ENCODE results near the gene MGAT4A.

The MGAT4A gene

DNA sequence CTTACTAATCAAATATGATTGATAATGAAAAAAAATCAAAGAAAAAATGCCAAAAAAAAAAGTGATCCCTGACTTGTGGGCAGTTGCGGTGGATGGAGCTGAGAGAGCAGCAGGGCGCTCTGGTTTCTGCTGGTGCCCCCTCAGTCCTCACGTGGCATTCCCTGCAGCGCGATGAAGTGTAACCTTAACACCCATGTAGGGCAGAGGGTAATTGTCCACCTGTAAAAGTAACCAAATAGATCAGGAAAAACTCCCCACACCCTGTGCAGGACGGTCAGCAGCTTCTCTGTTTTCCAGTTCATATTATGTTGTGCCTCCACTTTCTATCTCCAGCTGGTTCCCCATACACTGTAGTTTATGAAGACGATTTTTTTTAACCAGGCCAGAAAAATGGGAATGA is 147.7 kb downstream of the MGAT4A start:
- Histone ChIP-seq H3K9ac (ENCODE audit: insufficient read length) (no peak overlapping the region), H3K27ac (no peak overlapping the region), H3K36me3 (ENCODE audit: insufficient read depth, low read length) (peaks cover 4% of the 10 kb centered on the region; the same call in 1 of the 2 replicates), H3K4me3 (no peak overlapping the region), H3K9me3 (ENCODE audit: low read depth, low read length) (no peaks in the 10 kb centered on the region)
- DNase-seq (ENCODE audit: low read depth, low spot score), result no peak
- TF ChIP-seq POLR2AphosphoS5 (IDR thresholded peaks at IDR 0.05; ENCODE audit: borderline replicate concordance, low read depth, low read length) (no peak), FOXP2 (optimal IDR thresholded peaks at IDR 0.05; ENCODE audit: control extremely low read depth, extremely low read length, insufficient read depth) (no peak)

DNA sequence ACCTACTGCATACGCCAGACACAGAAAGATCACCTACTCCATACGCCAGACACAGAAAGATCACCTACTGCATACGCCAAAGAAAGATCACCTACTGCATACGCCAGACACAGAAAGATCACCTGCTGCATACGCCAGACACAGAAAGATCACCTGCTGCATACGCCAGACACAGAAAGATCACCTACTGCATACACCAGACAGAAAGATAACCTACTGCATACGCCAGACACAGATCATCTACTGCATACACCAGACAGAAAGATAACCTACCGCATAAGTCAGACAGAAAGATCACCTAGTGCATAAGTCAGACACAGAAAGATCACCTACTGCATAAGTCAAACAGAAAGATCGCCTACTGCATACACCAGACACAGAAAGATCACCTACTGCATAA is 148.4 kb downstream of the MGAT4A start:
- DNase-seq (ENCODE audit: low read depth, low spot score), result no peak
- Histone ChIP-seq H3K9me3 (ENCODE audit: low read depth, low read length) (no peaks in the 10 kb centered on the region), H3K36me3 (ENCODE audit: insufficient read depth, low read length) (peaks cover 4% of the 10 kb centered on the region; the same call in 1 of the 2 replicates), H3K9ac (ENCODE audit: insufficient read length) (no peak overlapping the region), H3K4me3 (no peak overlapping the region), H3K27ac (no peak overlapping the region)
- no peak for TF ChIP-seq FOXP2 (optimal IDR thresholded peaks at IDR 0.05; ENCODE audit: control extremely low read depth, extremely low read length, insufficient read depth)
- no peak for TF ChIP-seq EZH2 (IDR thresholded peaks at IDR 0.05)
- no peak for TF ChIP-seq POLR2AphosphoS5 (IDR thresholded peaks at IDR 0.05; ENCODE audit: borderline replicate concordance, low read depth, low read length)

DNA sequence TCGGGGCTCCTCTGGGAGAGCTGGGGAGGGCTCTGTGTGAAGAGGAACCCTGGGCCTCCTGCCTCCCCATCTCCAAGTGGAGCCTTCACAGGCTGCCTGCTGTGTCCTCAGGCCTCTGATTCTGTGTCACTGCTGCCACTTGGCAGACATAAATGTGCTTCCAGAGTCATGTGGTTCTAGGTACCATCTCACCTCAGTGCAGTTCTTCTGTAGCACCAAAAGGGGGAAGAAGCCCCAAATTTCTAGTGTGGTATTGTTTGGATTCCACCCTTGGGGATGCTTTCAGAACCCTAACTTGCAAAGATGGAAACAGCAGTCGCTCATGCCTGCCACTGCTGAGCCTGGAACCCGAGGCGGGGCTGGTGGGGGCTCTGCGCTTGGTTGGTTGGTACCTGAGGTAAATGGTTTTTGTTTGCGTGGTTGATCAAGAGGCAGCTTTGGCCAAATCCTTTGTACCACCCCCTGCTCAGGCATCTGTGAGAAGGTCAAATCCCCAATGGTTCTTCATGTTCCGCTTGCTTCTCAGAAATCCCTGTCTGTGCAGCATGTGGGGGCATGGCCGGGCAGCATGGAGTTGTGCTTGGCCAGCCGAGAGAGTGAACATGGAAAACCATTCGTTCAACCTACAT is 150.2 kb downstream of the MGAT4A start:
- no peak overlapping the region for H3K9ac ChIP-seq (ENCODE audit: insufficient read length)
- DNase-seq (ENCODE audit: low read depth, low spot score), result no peak
- H3K4me3 ChIP-seq, result no peak overlapping the region
- H3K9me3 ChIP-seq (ENCODE audit: low read depth, low read length), result no peaks in the 10 kb centered on the region
- H3K27ac ChIP-seq, result no peak overlapping the region
- no peak for TF ChIP-seq EZH2 (IDR thresholded peaks at IDR 0.05)
- no peak for TF ChIP-seq FOXP2 (optimal IDR thresholded peaks at IDR 0.05; ENCODE audit: control extremely low read depth, extremely low read length, insufficient read depth)
- no peak for TF ChIP-seq POLR2AphosphoS5 (IDR thresholded peaks at IDR 0.05; ENCODE audit: borderline replicate concordance, low read depth, low read length)
- H3K36me3 ChIP-seq (ENCODE audit: insufficient read depth, low read length), result peaks cover 4% of the 10 kb centered on the region; the same call in 1 of the 2 replicates

DNA sequence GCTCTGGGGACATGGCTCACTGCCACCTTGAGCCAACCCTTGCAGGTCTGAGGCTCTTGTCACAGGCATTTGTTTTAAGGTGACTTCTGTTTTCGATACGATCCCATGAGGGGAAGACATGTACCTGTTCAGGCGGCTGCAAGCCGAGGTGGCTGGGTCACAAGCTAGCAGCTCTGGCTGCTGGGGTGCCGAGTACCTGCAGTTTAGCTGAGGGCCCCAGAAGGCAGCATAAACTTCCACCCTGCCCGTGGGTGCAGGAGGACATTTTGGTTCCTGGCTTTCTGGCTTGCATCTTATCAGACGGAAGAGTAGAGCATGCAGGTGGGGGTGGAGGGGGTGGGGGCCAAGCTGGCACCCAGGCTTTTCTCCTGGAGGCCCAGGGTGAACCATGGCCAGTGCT is 151.0 kb downstream of the MGAT4A start:
- DNase-seq (ENCODE audit: low read depth, low spot score), result no peak
- Histone ChIP-seq H3K27ac (no peak overlapping the region), H3K9ac (ENCODE audit: insufficient read length) (no peak overlapping the region), H3K4me3 (no peak overlapping the region), H3K9me3 (ENCODE audit: low read depth, low read length) (no peaks in the 10 kb centered on the region), H3K36me3 (ENCODE audit: insufficient read depth, low read length) (peaks cover 4% of the 10 kb centered on the region; the same call in 1 of the 2 replicates)
- TF ChIP-seq FOXP2 (optimal IDR thresholded peaks at IDR 0.05; ENCODE audit: control extremely low read depth, extremely low read length, insufficient read depth) (no peak), EZH2 (IDR thresholded peaks at IDR 0.05) (no peak), POLR2AphosphoS5 (IDR thresholded peaks at IDR 0.05; ENCODE audit: borderline replicate concordance, low read depth, low read length) (no peak)

DNA sequence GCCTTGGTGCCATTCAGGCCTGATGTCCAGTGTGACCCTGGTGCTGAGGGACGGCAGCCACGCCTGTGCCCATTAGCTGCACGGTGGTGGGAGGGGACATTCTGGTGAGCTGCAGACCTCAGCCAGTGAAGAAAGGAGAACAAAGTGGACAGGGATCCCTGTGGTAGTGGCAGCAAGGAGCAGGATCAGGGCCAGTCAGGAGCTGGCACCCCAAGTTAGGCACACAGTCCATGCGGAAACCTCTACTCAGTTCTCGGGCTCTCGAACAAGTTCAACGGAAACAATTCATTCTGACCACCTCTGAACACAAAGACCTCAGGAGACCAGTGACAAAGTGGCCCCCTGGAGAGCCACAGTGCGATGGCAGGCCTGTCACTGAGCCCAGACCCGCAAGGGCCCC is 152.7 kb downstream of the MGAT4A start:
- H3K9ac ChIP-seq (ENCODE audit: insufficient read length), result no peak overlapping the region
- H3K36me3 ChIP-seq (ENCODE audit: insufficient read depth, low read length), result peaks cover 4% of the 10 kb centered on the region; the same call in 1 of the 2 replicates
- TF ChIP-seq FOXP2 (optimal IDR thresholded peaks at IDR 0.05; ENCODE audit: control extremely low read depth, extremely low read length, insufficient read depth) (no peak), EZH2 (IDR thresholded peaks at IDR 0.05) (no peak), POLR2AphosphoS5 (IDR thresholded peaks at IDR 0.05; ENCODE audit: borderline replicate concordance, low read depth, low read length) (no peak)
- DNase-seq (ENCODE audit: low read depth, low spot score), result no peak
- no peak overlapping the region for H3K27ac ChIP-seq
- no peaks in the 10 kb centered on the region for H3K9me3 ChIP-seq (ENCODE audit: low read depth, low read length)
- H3K4me3 ChIP-seq, result no peak overlapping the region

DNA sequence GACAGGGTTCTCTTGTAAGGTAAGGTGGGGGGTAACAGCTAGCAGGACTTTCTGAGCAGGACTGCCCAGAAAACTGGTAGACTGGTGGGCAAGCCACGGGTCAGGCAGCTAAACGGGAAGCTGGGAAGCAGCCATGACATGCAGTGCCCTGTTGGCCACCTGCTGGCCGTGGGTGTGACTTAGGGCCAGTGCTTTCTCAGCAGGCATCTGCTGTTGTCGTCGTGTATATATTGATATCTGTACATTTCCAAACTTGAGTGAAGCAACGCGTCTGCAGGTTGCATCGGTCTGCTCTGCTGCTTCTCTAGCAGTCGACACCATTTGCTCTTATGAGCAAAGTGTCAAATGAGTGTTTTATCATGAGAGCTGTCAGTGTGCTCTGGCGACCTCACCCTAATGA is 153.6 kb downstream of the MGAT4A start:
- Histone ChIP-seq H3K27ac (no peak overlapping the region), H3K9me3 (ENCODE audit: low read depth, low read length) (no peaks in the 10 kb centered on the region), H3K4me3 (no peak overlapping the region), H3K9ac (ENCODE audit: insufficient read length) (no peak overlapping the region), H3K36me3 (ENCODE audit: insufficient read depth, low read length) (no peaks in the 10 kb centered on the region; the same call in 1 of the 2 replicates)
- no peak for DNase-seq (ENCODE audit: low read depth, low spot score)
- TF ChIP-seq FOXP2 (optimal IDR thresholded peaks at IDR 0.05; ENCODE audit: control extremely low read depth, extremely low read length, insufficient read depth) (no peak), POLR2AphosphoS5 (IDR thresholded peaks at IDR 0.05; ENCODE audit: borderline replicate concordance, low read depth, low read length) (no peak), EZH2 (IDR thresholded peaks at IDR 0.05) (no peak)

DNA sequence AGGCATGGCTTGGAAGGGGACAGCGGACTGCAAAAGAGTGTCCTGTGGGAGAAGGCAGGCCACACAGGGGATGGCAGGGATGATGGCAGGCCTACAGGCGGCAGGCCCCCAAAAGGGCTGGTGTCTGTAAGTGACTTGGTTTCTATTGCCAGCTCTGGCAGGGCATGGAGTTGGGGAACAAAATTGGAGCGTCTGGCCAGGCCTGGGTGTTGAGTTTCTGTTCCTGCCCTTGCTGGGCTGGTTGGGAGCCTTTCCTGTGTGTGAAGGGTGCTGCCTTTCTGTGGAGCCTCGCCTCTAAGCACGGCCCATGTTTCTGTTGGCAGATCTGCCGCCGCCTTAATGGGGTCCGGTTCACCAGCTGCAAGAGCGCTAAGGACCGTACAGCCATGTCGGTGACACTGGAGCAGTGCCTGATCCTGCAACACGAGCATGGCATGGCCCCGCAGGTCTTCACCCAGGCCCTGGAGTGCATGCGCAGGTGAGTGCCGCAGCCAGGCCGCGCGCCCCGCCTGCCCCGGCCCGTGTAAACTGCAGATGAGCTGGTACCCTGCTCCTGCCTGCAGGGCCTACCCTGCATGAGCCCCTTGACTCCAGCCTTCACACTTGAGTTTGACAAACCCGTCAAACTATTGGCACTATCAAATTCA is 154.1 kb downstream of the MGAT4A start:
- Histone ChIP-seq H3K9me3 (ENCODE audit: low read depth, low read length) (no peaks in the 10 kb centered on the region), H3K36me3 (ENCODE audit: insufficient read depth, low read length) (no peaks in the 10 kb centered on the region), H3K4me3 (no peak overlapping the region), H3K27ac (no peak overlapping the region), H3K9ac (ENCODE audit: insufficient read length) (no peak overlapping the region)
- no peak for TF ChIP-seq FOXP2 (optimal IDR thresholded peaks at IDR 0.05; ENCODE audit: control extremely low read depth, extremely low read length, insufficient read depth)
- no peak for TF ChIP-seq EZH2 (IDR thresholded peaks at IDR 0.05)
- no peak for TF ChIP-seq POLR2AphosphoS5 (IDR thresholded peaks at IDR 0.05; ENCODE audit: borderline replicate concordance, low read depth, low read length)
- no peak for DNase-seq (ENCODE audit: low read depth, low spot score)

DNA sequence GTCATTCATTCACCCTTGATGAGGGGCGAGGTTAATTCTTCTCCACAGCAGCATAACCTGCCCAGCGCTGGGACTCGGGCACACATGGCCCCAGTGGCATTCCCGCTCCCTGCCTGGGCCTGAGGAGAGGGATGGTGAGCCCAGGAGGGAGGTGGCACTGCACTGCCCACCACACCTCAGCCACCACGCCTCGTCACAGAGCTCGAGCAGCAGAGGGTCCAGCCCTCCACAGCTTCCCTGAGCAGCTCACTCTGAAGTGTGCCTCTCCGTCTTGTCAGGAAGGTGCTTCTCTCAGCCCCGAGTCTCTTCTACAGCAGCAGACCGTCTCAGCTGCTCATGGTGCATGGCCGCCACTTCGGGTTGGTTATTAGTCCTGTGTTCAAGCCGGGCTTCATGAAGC is 157.5 kb downstream of the MGAT4A start:
- H3K4me3 ChIP-seq, result no peak overlapping the region
- no peak for TF ChIP-seq POLR2AphosphoS5 (IDR thresholded peaks at IDR 0.05; ENCODE audit: borderline replicate concordance, low read depth, low read length)
- no peak for TF ChIP-seq EZH2 (IDR thresholded peaks at IDR 0.05)
- no peak for TF ChIP-seq FOXP2 (optimal IDR thresholded peaks at IDR 0.05; ENCODE audit: control extremely low read depth, extremely low read length, insufficient read depth)
- no peaks in the 10 kb centered on the region for H3K9me3 ChIP-seq (ENCODE audit: low read depth, low read length)
- H3K9ac ChIP-seq (ENCODE audit: insufficient read length), result no peak overlapping the region
- H3K36me3 ChIP-seq (ENCODE audit: insufficient read depth, low read length), result peaks cover 5% of the 10 kb centered on the region; the same call in 1 of the 2 replicates
- DNase-seq (ENCODE audit: low read depth, low spot score), result no peak
- H3K27ac ChIP-seq, result no peak overlapping the region
